GM06990 (cell line): ENCODE data around the gene MTOR.
"Not testable (repeated sequence)": the region's sequence is repeated elsewhere in the genome, so short reads cannot be mapped to it uniquely, and the experiment has no call there.

Experiments used
- DNase-seq: peaks from one replicate; pipeline ENCODE4 v3.0.0-alpha.2; 2011; ENCODE audit not compliant: insufficient read length; ENCODE audit errors: extremely low read depth
- H3K27me3 ChIP-seq: replicated peaks from 2 replicates; pipeline ENCODE4 v1.6.0; 2011; ENCODE audit warnings: low read length; ENCODE audit not compliant: control insufficient read depth, insufficient read depth
- H3K36me3 ChIP-seq: 2 replicates; pipeline ENCODE4 v1.5.1; 2011; ENCODE audit warnings: low read length; ENCODE audit not compliant: control insufficient read depth, insufficient read depth
- H3K4me3 ChIP-seq: replicated peaks from 2 replicates; pipeline ENCODE4 v1.5.1; 2011; ENCODE audit warnings: low read depth, mild to moderate bottlenecking, control low read depth, low read length
- TF ChIP-seq, protein P1 (sequence below): IDR thresholded peaks from 2 replicates; pipeline ENCODE4 v1.5.1; 2011; ENCODE audit warnings: low read length, control low read depth, mild to moderate bottlenecking, inconsistent platforms; ENCODE audit not compliant: insufficient read depth, poor library complexity, severe bottlenecking

MTOR gene

DNA sequence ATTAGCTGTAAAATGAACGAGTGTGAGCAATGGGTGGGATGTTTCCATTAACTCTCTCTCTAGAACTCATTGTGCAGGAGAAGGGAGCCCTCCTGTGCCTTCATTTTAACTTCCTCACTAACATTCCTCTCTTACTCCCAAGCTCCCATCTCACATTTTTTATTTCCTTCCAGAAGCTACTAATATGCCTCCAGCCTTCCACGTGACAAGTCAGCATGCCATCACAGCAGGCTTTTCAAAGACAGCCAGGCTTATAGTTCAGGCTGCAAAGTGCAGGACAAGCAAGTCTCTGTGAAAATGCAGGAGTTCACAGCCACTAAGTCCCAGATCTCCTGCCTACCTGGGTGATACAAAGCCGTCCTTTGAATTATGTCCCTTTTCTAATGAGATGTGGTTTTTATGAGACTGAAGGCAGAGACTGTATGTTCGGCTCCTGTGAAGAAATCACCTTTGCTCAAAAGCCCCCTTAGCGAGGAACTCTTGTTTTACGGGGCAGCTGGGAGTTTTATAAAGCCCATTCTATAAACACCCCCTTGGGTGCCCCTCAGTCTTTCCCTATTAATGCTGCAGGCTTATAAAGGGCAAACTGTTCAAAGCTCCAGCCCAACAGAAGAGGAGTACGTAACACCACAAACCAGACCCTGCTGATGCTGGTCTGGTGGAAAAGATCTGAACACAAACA, 87.9 kb downstream of the MTOR start:
- TF ChIP-seq, protein P1, sequence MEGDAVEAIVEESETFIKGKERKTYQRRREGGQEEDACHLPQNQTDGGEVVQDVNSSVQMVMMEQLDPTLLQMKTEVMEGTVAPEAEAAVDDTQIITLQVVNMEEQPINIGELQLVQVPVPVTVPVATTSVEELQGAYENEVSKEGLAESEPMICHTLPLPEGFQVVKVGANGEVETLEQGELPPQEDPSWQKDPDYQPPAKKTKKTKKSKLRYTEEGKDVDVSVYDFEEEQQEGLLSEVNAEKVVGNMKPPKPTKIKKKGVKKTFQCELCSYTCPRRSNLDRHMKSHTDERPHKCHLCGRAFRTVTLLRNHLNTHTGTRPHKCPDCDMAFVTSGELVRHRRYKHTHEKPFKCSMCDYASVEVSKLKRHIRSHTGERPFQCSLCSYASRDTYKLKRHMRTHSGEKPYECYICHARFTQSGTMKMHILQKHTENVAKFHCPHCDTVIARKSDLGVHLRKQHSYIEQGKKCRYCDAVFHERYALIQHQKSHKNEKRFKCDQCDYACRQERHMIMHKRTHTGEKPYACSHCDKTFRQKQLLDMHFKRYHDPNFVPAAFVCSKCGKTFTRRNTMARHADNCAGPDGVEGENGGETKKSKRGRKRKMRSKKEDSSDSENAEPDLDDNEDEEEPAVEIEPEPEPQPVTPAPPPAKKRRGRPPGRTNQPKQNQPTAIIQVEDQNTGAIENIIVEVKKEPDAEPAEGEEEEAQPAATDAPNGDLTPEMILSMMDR = no peak
- no peaks in the 10 kb centered on the region for H3K27me3 ChIP-seq
- peaks cover 4% of the 10 kb centered on the region for H3K36me3 ChIP-seq
- H3K4me3 ChIP-seq = no peak overlapping the region
- DNase-seq = no peak

DNA sequence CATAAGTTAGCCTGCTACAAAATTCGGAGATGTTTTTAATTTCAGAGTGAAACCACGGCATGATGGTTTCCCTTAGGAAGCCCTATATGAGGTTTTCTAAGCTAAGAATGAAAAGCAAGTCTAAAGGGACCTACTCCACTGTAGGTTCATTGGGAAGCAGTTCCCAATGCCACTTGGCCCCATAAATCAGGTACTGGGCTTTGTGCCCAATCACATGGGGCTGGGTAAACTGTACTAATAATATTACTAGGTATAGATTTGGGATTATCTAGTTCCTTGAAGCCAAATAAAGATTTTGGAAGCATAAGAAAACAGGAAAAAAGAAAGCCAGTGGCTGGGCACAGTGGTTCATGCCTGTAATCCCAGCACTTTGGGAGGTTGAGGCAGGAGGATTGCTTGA, 92.2 kb downstream of the MTOR start:
- Histone ChIP-seq H3K36me3 (peaks cover 2% of the 10 kb centered on the region; the same call in 1 of the 2 replicates), H3K27me3 (no peaks in the 10 kb centered on the region), H3K4me3 (no peak overlapping the region)
- DNase-seq = no peak
- TF ChIP-seq, protein P1 = no peak

DNA sequence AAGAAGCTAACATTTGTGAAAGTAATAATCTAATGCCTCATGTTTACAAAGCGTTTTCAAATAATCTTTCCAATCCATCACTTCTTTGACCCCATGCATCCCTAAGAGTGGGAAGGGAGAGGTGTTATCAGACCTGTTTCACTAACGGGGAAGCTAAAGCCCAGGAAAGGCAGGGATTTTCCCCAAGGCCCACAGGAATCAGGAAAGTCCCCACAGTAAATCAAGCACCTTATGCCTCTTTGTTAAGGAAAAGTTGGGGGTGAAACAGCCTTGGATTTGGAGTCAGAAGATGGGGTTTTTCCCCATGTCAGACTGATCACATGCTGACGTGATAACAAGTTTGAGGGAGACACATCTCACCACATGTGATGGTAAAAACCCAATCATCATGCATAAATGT, 93.1 kb downstream of the MTOR start:
- TF ChIP-seq, protein P1 = no peak
- H3K27me3 ChIP-seq = no peaks in the 10 kb centered on the region
- DNase-seq = no peak
- H3K4me3 ChIP-seq = no peak overlapping the region
- peaks cover 2% of the 10 kb centered on the region; the same call in 1 of the 2 replicates for H3K36me3 ChIP-seq

DNA sequence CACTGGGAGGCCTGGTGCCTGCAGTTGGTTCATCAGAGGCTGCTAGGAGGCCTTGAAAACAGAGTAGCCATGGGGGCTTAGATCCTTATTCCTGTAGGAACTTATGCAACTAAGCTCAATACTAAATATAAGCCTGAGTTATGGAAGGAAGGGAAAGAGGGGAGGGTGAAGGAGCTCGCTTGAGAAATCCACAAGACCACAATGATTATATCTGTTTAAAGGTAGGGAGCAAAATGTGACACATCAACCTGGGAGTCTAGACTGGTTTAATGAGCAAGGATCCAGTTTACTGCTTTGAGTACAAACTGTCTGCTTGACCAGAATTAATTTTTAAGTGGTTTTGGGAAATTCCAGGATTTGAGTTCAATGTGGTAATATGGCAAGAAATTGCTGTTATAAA, 93.6 kb downstream of the MTOR start:
- TF ChIP-seq, protein P1 = no peak
- Histone ChIP-seq H3K4me3 (no peak overlapping the region), H3K27me3 (no peaks in the 10 kb centered on the region), H3K36me3 (no peaks in the 10 kb centered on the region)
- DNase-seq = no peak

DNA sequence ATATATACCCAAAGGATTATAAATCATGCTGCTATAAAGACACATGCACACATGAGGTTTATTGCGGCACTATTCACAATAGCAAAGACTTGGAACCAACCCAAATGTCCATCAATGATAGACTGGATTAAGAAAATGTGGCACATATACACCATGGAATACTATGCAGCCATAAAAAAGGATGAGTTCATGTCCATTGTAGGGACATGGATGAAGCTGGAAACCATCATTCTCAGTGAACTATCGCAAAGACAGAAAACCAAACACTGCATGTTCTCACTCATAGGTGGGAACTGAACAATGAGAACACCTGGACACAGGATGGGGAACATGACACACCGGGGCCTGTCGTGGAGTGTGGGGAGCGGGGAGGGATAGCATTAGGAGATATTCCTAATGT, 95.6 kb downstream of the MTOR start:
- H3K36me3 ChIP-seq, DNase-seq, H3K27me3 ChIP-seq, H3K4me3 ChIP-seq: not testable (repeated sequence)

DNA sequence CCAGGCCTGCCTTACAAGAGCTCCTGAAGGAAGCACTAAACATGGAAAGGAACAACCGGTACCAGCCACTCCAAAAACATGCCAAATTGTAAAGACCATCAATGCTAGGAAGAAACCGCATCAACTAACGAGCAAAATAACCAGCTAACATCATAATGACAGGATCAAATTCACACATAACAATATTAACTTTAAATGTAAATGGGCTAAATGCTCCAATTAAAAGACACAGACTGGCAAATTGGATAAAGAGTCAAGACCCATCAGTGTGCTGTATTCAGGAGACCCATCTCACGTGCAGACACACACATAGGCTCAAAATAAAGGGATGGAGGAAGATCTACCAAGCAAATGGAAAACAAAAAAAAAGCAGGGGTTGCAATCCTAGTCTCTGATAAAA, 99.6 kb downstream of the MTOR start:
- DNase-seq, H3K4me3 ChIP-seq, H3K27me3 ChIP-seq, H3K36me3 ChIP-seq: not testable (repeated sequence)

DNA sequence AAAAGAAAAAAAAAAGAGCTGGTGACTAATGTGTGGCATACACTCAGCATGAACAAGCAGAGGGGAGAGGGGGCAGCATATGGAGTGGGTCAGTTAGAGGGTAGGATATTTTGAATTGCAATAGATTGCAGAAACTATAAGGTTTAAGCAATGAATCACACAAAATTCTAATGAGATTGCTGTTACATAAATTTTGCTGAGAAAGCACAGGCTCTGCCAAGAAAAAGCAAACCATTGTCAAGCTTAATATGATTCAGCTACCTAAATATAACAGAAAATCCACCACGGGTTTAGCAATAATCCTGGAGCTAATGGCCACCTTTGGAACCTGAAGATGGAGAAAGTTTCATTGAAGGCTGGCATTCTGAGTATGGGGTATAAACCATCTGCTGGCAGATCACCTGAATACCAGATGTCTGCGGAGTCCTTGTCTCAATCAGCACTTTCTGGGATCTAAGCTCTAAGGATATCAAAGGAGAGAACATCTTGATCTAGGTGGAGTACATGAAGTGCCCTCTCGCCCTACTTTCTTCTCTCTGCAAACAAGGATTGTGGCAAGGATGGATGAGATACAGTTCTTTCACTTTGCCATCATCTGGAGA, 103.5 kb downstream of the MTOR start:
- TF ChIP-seq, protein P1 = no peak
- no peak overlapping the region for H3K4me3 ChIP-seq
- DNase-seq = no peak
- H3K27me3 ChIP-seq = no peaks in the 10 kb centered on the region
- peaks cover 7% of the 10 kb centered on the region for H3K36me3 ChIP-seq
